Stromal cell of bone marrow (primary cell): ENCODE measurements around the gene ADGRA1.

Experiments
- DNase-seq: peaks from one replicate; pipeline ENCODE4 v3.0.0-alpha.2; 2012; ENCODE audit warnings: low read depth

Gene ADGRA1

DNA sequence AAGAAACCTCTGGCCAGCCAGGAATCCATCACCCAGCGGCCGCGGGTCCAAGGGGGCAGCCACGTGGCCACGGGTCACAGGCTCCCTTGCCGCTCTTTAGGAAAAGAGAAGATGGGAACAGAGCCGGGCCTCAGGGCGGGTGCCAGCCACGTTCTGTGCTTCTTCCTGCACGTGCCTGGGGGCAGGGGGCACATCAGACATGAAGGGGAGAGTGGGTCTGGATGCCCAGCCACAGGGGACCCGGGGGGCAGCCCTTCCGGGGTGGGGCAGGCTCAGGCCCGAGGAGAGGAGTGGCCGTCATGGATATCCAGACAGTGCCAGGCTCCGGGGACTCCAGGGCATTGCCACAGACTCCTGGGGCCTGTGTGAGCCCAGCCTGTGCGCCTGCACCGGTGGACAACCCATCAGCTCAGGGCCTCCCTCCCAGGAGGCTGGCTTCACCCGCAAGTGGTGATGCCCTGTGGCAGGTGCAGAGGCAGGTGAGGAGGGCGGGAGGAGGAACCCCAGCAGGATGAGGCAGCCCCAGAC lies 31.0 kb upstream of the ADGRA1 start:
- no peak for DNase-seq

DNA sequence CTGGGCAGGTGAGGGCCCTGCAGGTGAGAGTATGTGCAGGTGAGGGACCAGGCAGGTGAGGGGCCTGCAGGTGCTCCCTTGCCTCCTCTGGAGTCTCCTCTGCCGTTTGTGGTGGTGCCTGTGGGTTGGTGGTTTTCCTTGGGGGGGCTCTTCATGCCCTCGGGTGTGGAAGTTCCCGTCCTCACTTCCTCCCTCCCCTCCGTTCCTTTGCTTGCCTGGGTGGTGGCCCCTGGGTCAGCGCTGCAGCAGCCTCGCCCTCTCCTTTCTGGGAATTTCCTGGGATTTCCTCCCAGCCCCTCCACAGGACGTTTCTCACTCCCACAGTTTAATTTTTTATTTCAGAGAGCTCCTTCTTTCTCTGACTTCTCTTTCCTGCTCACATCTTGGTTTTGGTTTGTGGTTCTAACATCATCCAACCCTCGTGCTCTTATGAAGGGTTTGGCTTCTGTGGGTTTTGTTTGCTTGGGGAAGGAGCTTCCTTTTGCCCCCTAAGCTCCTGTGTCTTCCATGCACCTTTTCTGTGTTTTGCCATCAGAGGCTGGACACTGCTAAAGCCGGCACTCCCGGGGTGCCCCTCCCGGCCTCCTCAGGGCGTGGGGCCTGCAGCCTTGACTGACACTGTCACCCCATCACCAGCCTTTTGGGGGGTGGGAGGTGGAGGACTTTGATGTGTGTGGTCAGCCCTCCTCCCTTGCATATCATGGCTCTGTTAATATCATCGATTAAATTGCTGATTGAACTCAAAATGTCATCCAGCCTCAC lies 29.2 kb upstream of the ADGRA1 start:
- no peak for DNase-seq

DNA sequence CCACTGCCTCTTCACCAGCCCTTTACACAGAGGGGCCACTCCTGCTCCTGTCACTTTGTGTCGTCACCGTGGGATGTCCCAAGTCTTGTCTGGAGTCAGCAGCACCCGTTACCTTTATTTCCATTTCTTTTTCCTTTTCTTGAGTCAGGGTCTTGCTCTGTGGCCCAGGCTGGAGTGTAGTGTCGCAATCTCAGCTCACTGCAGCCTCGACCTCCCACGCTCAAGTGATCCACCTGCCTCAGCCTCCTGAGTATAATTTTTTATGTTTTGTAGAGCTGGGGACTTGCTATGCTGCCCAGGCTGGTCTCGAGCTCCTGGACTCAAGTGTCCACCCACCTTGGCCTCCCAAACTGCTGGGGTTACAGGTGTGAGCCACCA lies 28.6 kb upstream of the ADGRA1 start:
- no peak for DNase-seq

DNA sequence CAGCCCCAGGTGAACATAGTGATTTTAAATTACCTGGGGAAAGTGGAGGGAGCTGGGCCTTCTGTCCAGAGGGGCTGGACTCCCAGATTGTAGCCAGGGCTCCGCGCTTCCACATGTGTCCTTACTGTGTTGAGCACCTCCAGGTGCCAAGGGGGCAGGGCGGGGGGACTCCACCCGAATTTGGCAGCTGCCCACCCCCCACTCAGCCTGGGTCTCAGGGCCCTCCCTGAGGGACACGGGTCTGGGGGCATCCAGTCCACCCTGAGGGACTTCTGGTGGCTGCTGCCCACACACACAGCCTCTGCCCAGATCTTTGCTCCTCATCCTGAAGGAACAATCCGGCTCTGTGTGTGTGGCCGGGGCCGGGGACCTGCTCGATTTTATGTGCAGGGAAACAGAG lies 28.2 kb upstream of the ADGRA1 start:
- DNase-seq = no peak

- DNase-seq = no peak
These were observed 27.7 kb upstream of the ADGRA1 start for GRCh38 chr10:133060022-133060421.

DNA sequence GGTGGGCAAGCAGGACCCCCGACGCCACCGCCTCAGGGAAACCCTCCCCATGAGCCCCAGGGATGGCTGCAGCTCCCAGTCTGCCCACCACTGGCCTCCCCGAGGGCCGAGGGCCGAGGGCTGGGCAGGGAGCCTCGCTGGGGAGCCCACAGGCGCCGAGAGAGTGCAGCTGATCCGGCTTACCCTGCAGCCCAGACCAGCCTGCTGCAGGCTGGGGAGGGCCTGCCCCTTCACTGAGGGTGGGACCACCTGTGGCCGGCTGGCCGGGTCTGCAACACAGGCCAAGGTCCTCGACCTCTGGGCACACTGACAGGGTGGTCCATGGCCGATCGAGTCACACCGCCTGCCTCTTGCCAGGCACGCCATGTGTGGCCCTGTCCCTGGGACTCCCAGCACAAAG lies 27.3 kb upstream of the ADGRA1 start:
- no peak for DNase-seq

GRCh38 chr10:133060881-133061280 lies 26.8 kb upstream of the ADGRA1 start:
- DNase-seq = no peak

GRCh38 chr10:133061296-133062038 lies 26.3 kb upstream of the ADGRA1 start:
- no peak for DNase-seq

- DNase-seq = no peak
These were observed 25.6 kb upstream of the ADGRA1 start for GRCh38 chr10:133062085-133062484.

DNA sequence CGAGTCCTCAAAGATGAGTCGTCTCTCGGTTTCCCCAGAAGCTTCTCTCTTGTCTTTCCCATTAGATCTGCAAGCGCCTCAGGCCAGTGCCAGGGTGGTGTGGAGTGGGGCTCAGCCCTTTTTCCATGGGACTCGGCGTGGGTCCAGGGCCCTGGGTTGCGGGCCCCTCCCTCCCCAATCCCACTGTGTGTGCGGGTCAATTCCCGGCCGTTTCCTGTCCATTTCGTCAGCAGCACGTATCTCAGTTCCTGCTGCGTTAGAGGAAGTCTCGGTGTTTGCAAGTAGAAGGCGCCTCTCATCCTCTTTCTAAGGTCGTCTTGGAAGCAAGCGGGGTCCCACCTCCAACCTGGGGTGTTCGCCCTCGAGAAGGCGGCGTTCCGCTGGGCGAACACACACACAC lies 25.1 kb upstream of the ADGRA1 start:
- DNase-seq = no peak

- peak; percentile 2 for DNase-seq
These were observed 20.3 kb upstream of the ADGRA1 start for GRCh38 chr10:133067149-133068105.

GRCh38 chr10:133068111-133069032 lies 19.4 kb upstream of the ADGRA1 start:
- DNase-seq = no peak

DNA sequence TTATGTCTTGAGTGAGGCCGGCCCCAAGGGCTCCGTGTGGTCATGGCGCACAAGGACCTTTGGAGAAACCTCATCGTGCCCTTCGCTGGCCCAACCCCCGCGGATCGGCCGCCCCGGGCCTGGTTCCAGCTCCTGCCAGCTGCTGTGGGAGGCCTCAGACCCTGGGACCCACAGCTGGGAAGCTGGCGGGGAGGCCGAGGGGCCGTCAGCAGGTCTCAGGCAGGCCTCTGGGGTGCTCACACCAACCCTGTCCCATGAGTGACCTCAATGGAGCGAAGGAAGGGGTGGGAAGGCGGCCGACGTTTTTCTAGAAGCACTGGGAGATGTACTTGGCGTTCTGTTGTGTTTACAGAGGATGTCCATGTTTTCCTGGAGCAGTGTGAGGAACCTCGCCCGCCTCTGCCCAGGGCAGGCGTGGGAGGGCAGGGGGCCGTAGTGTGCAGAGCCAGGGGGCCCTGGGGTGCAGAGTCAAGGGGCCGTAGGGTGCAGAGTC lies 18.6 kb upstream of the ADGRA1 start:
- DNase-seq = no peak

GRCh38 chr10:133070405-133070804 lies 17.3 kb upstream of the ADGRA1 start:
- DNase-seq = no peak

DNA sequence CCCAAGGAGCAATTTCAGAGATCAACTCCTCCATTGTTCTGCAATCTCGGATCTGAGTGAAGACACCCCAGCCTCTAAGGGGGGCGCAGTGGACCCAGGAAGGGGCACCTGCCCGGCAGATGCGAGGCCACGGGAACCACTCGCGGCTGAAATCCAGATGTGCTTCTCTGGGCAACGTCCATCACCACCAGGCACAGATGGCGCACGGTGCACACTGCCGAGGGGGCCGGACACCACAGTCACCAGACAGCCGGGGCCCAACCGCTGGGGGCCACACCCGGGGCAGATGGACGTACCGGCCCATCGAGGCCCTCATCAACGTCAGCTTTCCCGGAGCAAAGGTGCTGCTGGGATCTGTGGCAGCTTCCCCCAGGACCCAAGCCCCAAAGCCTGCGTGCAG lies 16.9 kb upstream of the ADGRA1 start:
- DNase-seq = no peak

DNA sequence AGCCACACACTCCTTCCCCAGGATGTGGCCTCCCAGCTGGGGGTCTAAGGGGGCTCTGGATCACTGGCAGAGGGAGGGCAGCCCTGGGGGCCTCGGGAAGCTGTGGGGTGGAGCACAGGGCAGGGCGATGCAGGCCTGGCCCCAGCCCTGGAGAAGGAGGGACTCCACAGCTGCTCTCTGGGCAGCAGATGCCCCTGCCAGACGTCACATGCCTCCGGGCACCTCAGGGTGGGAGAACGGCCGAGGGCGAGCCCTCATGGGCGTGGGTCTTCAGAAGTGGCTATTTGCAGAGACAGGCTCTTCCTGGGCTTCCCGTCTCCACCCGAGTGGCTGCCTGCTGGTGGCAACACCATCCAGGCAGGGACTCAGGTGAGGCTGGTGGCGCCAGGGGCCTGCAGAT lies 16.0 kb upstream of the ADGRA1 start:
- DNase-seq = no peak

DNA sequence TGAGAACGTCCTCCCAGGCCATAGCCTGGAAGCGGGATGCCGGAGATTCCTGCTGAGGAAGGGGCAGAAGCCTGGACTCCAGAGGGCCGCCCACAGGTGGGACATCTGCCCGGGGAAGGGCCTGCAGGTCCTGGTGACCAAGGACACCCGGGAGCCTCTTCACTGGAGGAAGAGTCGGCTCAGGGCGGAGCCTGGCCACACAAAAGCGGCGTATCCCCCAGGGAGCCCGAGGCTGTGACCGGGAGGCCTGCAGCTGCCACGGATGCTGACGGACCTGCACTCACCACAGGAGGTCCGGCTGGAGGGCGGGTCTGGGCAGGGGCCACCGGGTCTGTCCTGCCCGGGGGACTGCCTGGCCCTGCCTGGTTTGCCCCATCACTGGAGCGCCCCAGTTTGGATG lies 15.5 kb upstream of the ADGRA1 start:
- DNase-seq = no peak

DNA sequence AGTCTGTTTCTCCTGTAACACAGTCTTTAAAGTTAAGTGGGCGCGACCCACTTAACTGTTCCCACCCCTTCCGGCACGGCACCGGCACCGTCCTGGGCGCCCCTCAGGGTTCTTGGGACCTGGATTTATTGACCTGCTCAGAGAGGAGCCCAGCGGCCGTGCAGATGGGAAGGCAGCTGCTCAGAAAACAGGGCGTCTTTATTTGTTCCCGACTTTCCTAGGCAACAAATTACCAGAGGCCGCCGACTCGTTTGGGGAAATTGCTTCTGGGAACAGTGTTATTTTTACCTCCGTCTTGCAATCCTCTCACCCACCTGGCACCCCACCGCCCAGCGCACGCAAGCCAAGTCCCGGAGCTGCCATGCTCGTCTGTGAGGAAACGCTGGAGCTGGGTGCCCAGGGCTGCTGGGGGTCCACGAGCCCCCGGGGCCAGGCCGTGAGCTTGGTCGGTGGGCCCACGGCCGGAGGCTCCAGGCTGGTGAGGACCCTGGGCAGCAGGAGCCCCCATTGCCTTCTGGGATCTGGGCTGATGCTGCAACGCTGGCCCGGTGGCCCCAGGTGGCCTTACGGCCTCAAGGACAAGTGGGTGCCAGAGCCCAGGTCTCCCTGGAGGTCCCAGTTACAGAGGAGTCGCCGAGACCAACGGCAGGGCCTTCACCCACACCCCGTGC lies 14.9 kb upstream of the ADGRA1 start:
- no peak for DNase-seq

DNA sequence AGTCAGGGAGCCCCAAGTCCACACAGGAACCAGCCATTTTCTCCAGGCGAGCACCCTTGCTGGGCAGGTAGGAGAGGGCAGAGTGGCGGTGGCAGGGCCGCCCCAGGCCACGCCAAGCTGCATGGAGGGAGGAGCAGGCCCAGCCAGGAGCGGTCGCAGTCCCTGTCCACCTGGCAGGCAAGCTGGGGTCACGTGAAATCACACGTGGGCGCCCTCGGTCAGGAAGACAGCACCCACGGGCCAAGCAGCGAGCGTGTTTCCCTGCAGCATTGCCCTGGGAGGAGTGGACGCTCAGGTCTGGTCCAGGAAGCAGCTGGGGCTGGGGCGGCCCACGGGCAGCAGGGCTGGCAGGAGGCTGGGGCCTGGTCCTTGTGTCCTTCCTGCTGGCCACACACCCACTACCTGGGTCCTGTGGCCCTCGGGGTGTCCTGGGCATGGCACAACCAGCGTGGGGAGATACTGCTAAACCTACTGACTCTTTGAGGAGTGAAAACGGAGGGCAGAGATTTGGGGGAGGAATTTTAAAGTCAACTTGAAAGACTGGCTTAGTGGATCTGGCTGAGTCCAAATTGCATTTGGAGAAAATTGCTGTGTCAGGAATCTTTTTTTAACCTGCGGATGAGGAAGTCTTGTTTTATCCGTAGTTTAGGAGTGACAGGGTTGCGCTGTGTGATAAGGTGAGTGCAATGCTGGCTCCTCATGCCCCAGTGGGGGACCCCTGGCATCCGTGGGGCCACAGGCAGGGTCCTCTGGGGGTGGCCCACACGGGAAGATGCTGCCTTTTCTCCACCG lies 12.2 kb upstream of the ADGRA1 start:
- no peak for DNase-seq
